MCF 10A (cell line): ENCODE results near the gene GUK1. TPM values are rescaled to one million over a fixed set of nuclear protein-coding genes. Genes with fewer than 3 reads are reported as not detected.

Experiments used
- BruUV-seq: library from RNA; stranded (reverse); fragments of 400-500 nt; replicated peaks from 2 replicates; lab custom pipeline; 2021; lab: Mats Ljungman, UMichigan
- CTCF ChIA-PET: fragments of 300-600 bp; sonication (Branson Sonifier 250); formaldehyde crosslinking; extraction: SDS; loops from one replicate; lab custom pipeline; 2021; ENCODE audit warnings: antibody characterized with exemption, inconsistent platforms; lab: Yijun Ruan, JAX
- POLR2A ChIA-PET: fragments of 300-600, 350-650 bp; sonication (Branson Sonifier 250); formaldehyde crosslinking; extraction: SDS; loops from one replicate; lab custom pipeline; 2020; ENCODE audit warnings: antibody characterized with exemption, inconsistent platforms; lab: Yijun Ruan, JAX
- DNase-seq: peaks from one replicate; pipeline ENCODE4 v3.0.0-alpha.2; 2018; ENCODE audit not compliant: unreplicated experiment
- H3K27ac Mint-ChIP-seq: one replicate; pipeline ENCODE4 v1.8.0; 2022; ENCODE audit warnings: mild to moderate bottlenecking, low read depth, mixed read lengths; ENCODE audit not compliant: unreplicated experiment
- H3K27me3 Mint-ChIP-seq: one replicate; pipeline ENCODE4 v1.8.0; 2022; ENCODE audit warnings: mixed read lengths; ENCODE audit not compliant: insufficient read depth, unreplicated experiment
- H3K36me3 Mint-ChIP-seq: one replicate; pipeline ENCODE4 v1.8.0; 2022; ENCODE audit warnings: mild to moderate bottlenecking, moderate library complexity, mixed read lengths; ENCODE audit not compliant: insufficient read depth, unreplicated experiment
- H3K4me1 Mint-ChIP-seq: one replicate; pipeline ENCODE4 v1.8.0; 2022; ENCODE audit warnings: mixed read lengths; ENCODE audit not compliant: insufficient read depth, unreplicated experiment
- H3K4me3 Mint-ChIP-seq: one replicate; pipeline ENCODE4 v1.8.0; 2022; ENCODE audit warnings: mild to moderate bottlenecking, moderate library complexity, mixed read lengths; ENCODE audit not compliant: unreplicated experiment
- H3K9me3 Mint-ChIP-seq: one replicate; pipeline ENCODE4 v1.8.0; 2022; ENCODE audit warnings: mixed read lengths; ENCODE audit not compliant: unreplicated experiment
- intact Hi-C: fragments of 100-400 bp; cut with micrococcal nuclease; formaldehyde crosslinking; loops from 2 replicates; pipeline ENCODE4 v1.14.1; 2022
- total RNA-seq: library from RNA; stranded (reverse); gene quantifications from 2 replicates; pipeline ENCODE4 v1.2.3, GENCODE V29; 2022
- TF ChIP-seq, protein P1 (sequence below): fragments of 200-600 bp; IDR thresholded peaks from one replicate; pipeline ENCODE4 v1.8.0; 2022; ENCODE audit warnings: antibody characterized with exemption, mild to moderate bottlenecking; ENCODE audit not compliant: unreplicated experiment

GUK1 gene
- total RNA-seq, 1 experiment from 2014 or later: 495 TPM

DNA sequence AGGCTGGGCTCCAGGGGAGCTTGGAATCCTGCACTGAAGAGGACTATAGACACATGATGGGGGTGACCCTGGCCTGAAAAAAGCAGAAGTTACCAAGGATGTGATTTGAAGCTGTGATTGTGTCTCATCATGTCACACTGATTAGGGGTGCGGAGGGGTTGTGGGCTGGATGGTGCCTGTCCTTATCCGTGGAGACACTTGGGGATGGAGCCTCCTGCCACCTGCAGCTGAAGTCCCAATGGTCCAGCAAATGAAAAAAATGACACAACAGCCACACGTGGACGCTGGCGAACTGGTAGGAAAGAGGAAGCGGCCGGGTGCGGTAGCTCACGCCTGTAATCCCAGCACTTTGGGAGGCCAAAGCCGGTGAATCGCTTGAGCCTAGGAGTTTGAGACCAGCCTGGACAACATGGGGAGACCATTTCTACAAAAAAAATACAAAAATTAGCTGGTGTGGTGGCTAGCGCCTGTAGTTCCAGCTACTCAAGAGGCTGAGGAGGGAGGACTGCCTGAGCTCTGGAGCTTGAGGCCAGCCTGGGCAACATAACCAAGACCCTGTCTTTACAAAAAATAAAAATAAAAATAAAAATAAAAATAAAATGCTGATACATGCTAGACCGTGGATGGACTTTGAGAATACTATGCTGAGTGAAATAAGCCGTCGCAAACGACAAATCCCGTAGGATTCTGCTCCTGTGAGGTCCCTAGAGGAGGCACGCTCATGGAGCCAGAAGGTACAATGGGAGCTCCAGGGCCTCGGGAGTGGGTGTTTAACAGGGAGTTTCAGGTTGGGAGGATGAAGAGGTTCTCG is 24.7 kb downstream of the GUK1 start:
- H3K9me3 Mint-ChIP-seq: no peaks in the 10 kb centered on the region
- no peaks in the 10 kb centered on the region for H3K27me3 Mint-ChIP-seq
- no peak for DNase-seq
- H3K36me3 Mint-ChIP-seq: peaks cover 13% of the 10 kb centered on the region
- ChIA-PET POLR2A (interaction anchor here (0.6 to 10.8 kb wide), 34 partner anchors 8 to 482 kb away, joined by 3 to 318 read pairs (median 4); partner anchors contain the start of genes ARF1, GJC2, GUK1 and MRPL55), CTCF (interaction anchor here (0.6 to 7.1 kb wide), 31 partner anchors 8 to 824 kb away, joined by 3 to 72 read pairs (median 4); partner anchors contain the start of genes GJC2, GUK1 and RNF187)
- H3K27ac Mint-ChIP-seq: peak overlapping the region; percentile 86
- TF ChIP-seq, protein P1, sequence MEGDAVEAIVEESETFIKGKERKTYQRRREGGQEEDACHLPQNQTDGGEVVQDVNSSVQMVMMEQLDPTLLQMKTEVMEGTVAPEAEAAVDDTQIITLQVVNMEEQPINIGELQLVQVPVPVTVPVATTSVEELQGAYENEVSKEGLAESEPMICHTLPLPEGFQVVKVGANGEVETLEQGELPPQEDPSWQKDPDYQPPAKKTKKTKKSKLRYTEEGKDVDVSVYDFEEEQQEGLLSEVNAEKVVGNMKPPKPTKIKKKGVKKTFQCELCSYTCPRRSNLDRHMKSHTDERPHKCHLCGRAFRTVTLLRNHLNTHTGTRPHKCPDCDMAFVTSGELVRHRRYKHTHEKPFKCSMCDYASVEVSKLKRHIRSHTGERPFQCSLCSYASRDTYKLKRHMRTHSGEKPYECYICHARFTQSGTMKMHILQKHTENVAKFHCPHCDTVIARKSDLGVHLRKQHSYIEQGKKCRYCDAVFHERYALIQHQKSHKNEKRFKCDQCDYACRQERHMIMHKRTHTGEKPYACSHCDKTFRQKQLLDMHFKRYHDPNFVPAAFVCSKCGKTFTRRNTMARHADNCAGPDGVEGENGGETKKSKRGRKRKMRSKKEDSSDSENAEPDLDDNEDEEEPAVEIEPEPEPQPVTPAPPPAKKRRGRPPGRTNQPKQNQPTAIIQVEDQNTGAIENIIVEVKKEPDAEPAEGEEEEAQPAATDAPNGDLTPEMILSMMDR: no peak
- intact Hi-C loops: loop anchor here (2.0 kb wide), 1 partner anchor 64 kb away; no protein-coding TSS in a partner anchor
- TSS peak; percentile 83 for BruUV-seq
- H3K4me1 Mint-ChIP-seq: peaks cover 46% of the 10 kb centered on the region
- H3K4me3 Mint-ChIP-seq: peak overlapping the region; percentile 70

DNA sequence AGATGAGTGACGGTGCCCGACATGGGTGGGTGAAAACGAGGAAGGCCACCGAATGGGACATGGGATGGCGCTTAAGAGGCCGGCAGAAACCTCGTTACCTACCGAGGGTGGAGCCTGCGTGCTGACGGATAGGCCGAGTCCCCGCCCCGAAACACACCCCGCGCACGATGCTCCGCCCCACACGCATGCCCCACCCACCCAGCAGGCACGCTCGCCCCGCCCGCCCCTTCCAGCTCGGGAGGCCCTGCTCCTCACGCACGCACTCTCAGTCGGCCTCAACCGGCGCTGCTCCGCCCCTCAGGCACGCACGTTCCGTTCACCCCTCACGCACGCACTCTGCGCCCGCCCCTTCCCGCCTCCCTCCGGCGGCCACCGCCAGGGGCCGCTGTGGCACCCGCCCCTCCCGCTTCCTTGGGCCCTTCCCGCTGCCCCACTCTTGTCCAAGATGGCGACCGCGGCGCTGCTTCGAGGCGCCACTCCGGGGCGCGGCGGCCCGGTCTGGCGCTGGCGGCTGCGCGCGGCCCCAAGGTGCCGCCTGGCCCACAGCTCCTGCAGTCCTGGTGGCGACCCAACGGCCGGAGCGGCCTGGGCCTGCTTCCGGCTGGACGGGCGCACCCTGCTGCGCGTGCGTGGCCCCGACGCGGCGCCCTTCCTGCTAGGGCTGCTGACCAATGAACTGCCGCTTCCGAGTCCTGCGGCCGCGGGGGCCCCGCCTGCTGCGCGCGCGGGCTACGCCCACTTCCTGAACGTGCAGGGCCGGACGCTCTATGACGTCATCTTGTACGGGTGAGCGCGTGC is 25.5 kb downstream of the GUK1 start, which contains the start of gene IBA57:
Gene IBA57 (plus strand): TSS at position 433 of the 798 bp plus-strand sequence. CDS start 13 bp downstream, at position 446.
- DNase-seq: peak; percentile 100
- Mint-ChIP-seq H3K36me3 (peaks cover 13% of the 10 kb centered on the region), H3K27me3 (no peaks in the 10 kb centered on the region), H3K4me3 (peak within 1 kb of the TSS; percentile 70), H3K9me3 (no peaks in the 10 kb centered on the region), H3K27ac (peak within 1 kb of the TSS; percentile 86), H3K4me1 (peaks cover 46% of the 10 kb centered on the region)
- ChIA-PET POLR2A (interaction anchor here (0.6 to 10.8 kb wide), 37 partner anchors 9 to 482 kb away, joined by 3 to 318 read pairs (median 4); partner anchors contain the start of genes ARF1, GJC2, GUK1 and MRPL55), CTCF (interaction anchor here (0.6 to 7.1 kb wide), 45 partner anchors 9 to 1179 kb away, joined by 3 to 72 read pairs (median 4); partner anchors contain the start of genes GJC2, GUK1 and RNF187)
- BruUV-seq: no TSS peak
- TF ChIP-seq, protein P1: peak; percentile 99
- intact Hi-C loops: loop anchor here (1.0 to 2.0 kb wide), 5 partner anchors 25 to 292 kb away; partner anchors contain the start of genes GUK1 and MRPL55

DNA sequence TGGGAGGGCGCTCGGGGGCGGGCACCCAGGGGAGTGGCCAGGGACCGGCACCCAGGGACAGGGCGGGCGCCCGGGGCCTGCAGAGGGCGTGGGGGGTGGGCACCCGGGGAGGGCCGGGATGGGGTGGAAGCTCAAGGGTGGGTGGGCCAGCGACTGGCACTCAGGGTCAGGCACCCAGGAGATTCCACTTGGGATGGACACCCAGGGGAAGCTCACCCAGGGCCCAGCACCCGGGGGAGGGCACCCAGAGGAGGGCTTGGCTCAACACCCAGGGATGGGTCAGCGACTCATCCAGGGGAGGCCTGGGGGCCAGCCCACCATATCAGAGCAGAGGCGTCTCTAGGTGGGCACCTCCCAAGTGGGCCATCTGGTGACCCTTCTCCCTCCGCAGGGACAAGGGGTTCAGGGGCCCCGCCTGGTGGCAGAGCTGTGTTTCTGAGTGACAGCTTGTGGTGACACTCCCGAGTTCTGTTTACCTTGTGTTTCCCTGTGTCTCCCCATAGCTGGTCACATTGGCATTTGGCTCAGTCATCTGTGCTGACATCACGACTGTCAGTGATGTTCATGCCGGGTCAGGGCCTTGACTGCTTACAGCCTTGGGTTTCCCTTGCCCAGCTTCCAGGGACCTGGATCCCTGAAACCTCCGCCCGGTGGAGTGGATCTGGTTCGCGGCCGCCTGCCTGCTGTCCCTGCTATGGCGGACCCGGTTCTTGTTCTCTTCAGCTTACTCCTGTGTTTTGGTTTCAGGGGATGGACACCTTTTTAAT is 26.3 kb downstream of the GUK1 start:
- peak overlapping the region; percentile 70 for H3K4me3 Mint-ChIP-seq
- H3K27ac Mint-ChIP-seq: peak overlapping the region; percentile 86
- peaks cover 13% of the 10 kb centered on the region for H3K36me3 Mint-ChIP-seq
- TF ChIP-seq, protein P1: peak; percentile 54
- peaks cover 40% of the 10 kb centered on the region for H3K4me1 Mint-ChIP-seq
- peak; percentile 66 for DNase-seq
- ChIA-PET CTCF (interaction anchor here (0.5 to 7.1 kb wide), 41 partner anchors 9 to 1178 kb away, joined by 3 to 72 read pairs (median 4); partner anchors contain the start of genes GJC2 and GUK1), POLR2A (interaction anchor here (0.6 to 10.8 kb wide), 31 partner anchors 11 to 1779 kb away, joined by 3 to 318 read pairs (median 6); partner anchors contain the start of genes ARF1, C1orf35, GJC2 and GUK1)
- no TSS peak for BruUV-seq
- H3K27me3 Mint-ChIP-seq: no peaks in the 10 kb centered on the region
- intact Hi-C loops: loop anchor here (1.0 to 2.0 kb wide), 4 partner anchors 26 to 291 kb away; partner anchors contain the start of genes GUK1 and MRPL55
- no peaks in the 10 kb centered on the region for H3K9me3 Mint-ChIP-seq
